ENCODE results near the gene TBC1D5. TPM values are rescaled to one million over a fixed set of nuclear protein-coding genes. Genes with fewer than 3 reads are reported as not detected.

TBC1D5 gene
- total RNA-seq, 1 donor from 2014 or later = 75.6 TPM

DNA sequence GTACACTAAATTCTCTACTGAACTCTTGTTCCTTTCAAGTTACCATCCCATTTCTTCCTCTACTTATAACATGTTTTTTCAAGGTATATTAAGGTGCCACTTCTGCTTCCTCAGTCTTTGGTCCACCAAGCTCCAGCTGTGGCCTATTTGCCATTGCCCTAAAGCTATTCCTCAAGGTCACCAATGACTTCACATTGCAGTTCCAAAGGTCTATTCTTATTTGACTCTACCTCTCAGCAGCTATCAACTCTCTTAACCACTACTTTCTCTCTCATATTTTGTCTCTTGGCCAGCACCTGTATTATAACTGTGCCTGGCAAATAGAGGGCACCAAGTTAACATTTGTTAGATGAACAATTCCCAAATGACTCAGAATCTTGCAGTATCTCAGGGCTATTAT, 503.0 kb downstream of the TBC1D5 start:
- Histone ChIP-seq H3K4me3 (no peak overlapping the region), H3K27me3 (ENCODE audit: low read depth) (no peaks in the 10 kb centered on the region), H3K36me3 (no peaks in the 10 kb centered on the region), H3K4me1 (no peaks in the 10 kb centered on the region), H3K27ac (no peak overlapping the region), H3K9me3 (no peaks in the 10 kb centered on the region)
- no peak for ATAC-seq
- TF ChIP-seq, protein P1, sequence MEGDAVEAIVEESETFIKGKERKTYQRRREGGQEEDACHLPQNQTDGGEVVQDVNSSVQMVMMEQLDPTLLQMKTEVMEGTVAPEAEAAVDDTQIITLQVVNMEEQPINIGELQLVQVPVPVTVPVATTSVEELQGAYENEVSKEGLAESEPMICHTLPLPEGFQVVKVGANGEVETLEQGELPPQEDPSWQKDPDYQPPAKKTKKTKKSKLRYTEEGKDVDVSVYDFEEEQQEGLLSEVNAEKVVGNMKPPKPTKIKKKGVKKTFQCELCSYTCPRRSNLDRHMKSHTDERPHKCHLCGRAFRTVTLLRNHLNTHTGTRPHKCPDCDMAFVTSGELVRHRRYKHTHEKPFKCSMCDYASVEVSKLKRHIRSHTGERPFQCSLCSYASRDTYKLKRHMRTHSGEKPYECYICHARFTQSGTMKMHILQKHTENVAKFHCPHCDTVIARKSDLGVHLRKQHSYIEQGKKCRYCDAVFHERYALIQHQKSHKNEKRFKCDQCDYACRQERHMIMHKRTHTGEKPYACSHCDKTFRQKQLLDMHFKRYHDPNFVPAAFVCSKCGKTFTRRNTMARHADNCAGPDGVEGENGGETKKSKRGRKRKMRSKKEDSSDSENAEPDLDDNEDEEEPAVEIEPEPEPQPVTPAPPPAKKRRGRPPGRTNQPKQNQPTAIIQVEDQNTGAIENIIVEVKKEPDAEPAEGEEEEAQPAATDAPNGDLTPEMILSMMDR (IDR thresholded peaks at IDR 0.05) = no peak
- intact Hi-C loops (cut with DNase I) = loop anchor here (10.0 kb wide), 1 partner anchor 635 kb away; the partner anchor contains the start of gene DAZL
- DNase-seq = no peak

- TF ChIP-seq, protein P1 (IDR thresholded peaks at IDR 0.05) = no peak
- H3K36me3 ChIP-seq = no peaks in the 10 kb centered on the region
- no peak overlapping the region for H3K27ac ChIP-seq
- no peak overlapping the region for H3K4me3 ChIP-seq
- intact Hi-C loops (cut with DNase I) = loop anchor here (10.0 kb wide), 1 partner anchor 633 kb away; the partner anchor contains the start of gene DAZL
- H3K27me3 ChIP-seq (ENCODE audit: low read depth) = no peaks in the 10 kb centered on the region
- DNase-seq (no peak), ATAC-seq (no peak)
- H3K9me3 ChIP-seq = no peaks in the 10 kb centered on the region
- peaks cover 4% of the 10 kb centered on the region for H3K4me1 ChIP-seq
Observed at GRCh38 chr3:17238023-17238422, 504.4 kb downstream of the TBC1D5 start.

- Histone ChIP-seq H3K27me3 (ENCODE audit: low read depth) (no peaks in the 10 kb centered on the region), H3K4me3 (no peak overlapping the region), H3K9me3 (no peaks in the 10 kb centered on the region), H3K4me1 (peaks cover 4% of the 10 kb centered on the region), H3K27ac (no peak overlapping the region), H3K36me3 (no peaks in the 10 kb centered on the region)
- intact Hi-C loops (cut with DNase I) = loop anchor here (10.0 kb wide), 1 partner anchor 631 kb away; the partner anchor contains the start of gene DAZL
- ATAC-seq (no peak), DNase-seq (no peak)
- TF ChIP-seq, protein P1 (IDR thresholded peaks at IDR 0.05) = no peak
Observed at GRCh38 chr3:17235310-17235709, 507.1 kb downstream of the TBC1D5 start.

DNA sequence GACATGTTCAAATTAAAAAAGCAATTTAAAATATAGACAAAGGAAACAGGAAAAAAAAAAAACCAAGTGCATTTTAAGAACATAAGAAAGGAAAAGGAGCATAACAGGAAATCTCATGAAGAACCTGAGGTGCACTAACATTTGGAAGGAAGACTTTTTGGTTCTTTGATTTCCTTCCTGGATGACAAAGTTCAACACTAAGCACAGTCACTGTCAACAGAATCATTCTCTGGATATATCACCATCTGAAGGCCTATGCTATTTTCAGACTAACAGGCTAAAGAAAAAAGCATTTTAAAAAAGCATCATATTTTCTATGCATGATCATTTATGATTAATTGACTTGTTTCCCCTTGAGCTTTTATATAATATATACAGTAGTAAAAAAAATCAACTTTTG, 508.0 kb downstream of the TBC1D5 start:
- intact Hi-C loops (cut with DNase I) = loop anchor here (10.0 kb wide), 1 partner anchor 630 kb away; the partner anchor contains the start of gene DAZL
- no peak overlapping the region for H3K27ac ChIP-seq
- no peaks in the 10 kb centered on the region for H3K27me3 ChIP-seq (ENCODE audit: low read depth)
- TF ChIP-seq, protein P1 (IDR thresholded peaks at IDR 0.05) = no peak
- no peak overlapping the region for H3K4me3 ChIP-seq
- no peaks in the 10 kb centered on the region for H3K9me3 ChIP-seq
- no peak for DNase-seq
- no peak for ATAC-seq
- no peaks in the 10 kb centered on the region for H3K36me3 ChIP-seq
- peaks cover 4% of the 10 kb centered on the region for H3K4me1 ChIP-seq

DNA sequence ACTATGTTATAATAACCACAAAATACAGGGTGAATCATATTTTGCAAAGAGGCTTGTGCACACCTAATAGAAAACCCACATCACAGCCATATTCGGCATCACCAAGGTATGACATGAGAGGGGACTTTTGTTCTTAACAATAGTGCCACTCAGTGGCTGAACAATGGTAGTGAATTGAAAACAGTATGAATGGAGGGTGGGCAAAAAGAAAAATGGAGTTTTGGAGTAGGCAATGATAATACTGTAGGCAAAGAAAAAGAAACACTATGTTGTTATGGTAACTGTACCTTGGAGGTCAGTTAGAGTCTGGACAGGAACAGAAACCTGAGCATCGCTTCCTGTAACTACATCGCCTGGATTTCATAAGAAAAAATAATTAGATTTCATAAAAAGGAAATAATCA, 509.0 kb downstream of the TBC1D5 start:
- intact Hi-C loops (cut with DNase I) = loop anchor here (10.0 kb wide), 1 partner anchor 629 kb away; the partner anchor contains the start of gene DAZL
- ATAC-seq = peak; percentile 72 to 80
- H3K4me1 ChIP-seq = peaks cover 4% of the 10 kb centered on the region
- DNase-seq = no peak
- H3K27me3 ChIP-seq (ENCODE audit: low read depth) = no peaks in the 10 kb centered on the region
- H3K9me3 ChIP-seq = no peaks in the 10 kb centered on the region
- H3K27ac ChIP-seq = no peak overlapping the region
- H3K4me3 ChIP-seq = no peak overlapping the region
- H3K36me3 ChIP-seq = no peaks in the 10 kb centered on the region
- TF ChIP-seq, protein P1 (IDR thresholded peaks at IDR 0.05) = peak; percentile 63
